MCF 10A (cell line): Measurements from ENCODE around the gene TRA2A. TPM values are rescaled to one million over a fixed set of nuclear protein-coding genes. Genes with fewer than 3 reads are reported as not detected.
"Not testable (repeated sequence)": the region's sequence is repeated elsewhere in the genome, so short reads cannot be mapped to it uniquely, and the experiment has no call there.

ENCODE experiments used
- BruUV-seq: library from RNA; stranded (reverse); fragments of 400-500 nt; replicated peaks from 2 replicates; lab custom pipeline; 2021; lab: Mats Ljungman, UMichigan
- CTCF ChIA-PET: fragments of 300-600 bp; sonication (Branson Sonifier 250); formaldehyde crosslinking; extraction: SDS; loops from one replicate; lab custom pipeline; 2021; ENCODE audit warnings: antibody characterized with exemption, inconsistent platforms; lab: Yijun Ruan, JAX
- POLR2A ChIA-PET: fragments of 300-600, 350-650 bp; sonication (Branson Sonifier 250); formaldehyde crosslinking; extraction: SDS; loops from one replicate; lab custom pipeline; 2020; ENCODE audit warnings: antibody characterized with exemption, inconsistent platforms; lab: Yijun Ruan, JAX
- DNase-seq: peaks from one replicate; pipeline ENCODE4 v3.0.0-alpha.2; 2018; ENCODE audit not compliant: unreplicated experiment
- H3K27ac Mint-ChIP-seq: one replicate; pipeline ENCODE4 v1.8.0; 2022; ENCODE audit warnings: mild to moderate bottlenecking, low read depth, mixed read lengths; ENCODE audit not compliant: unreplicated experiment
- H3K27me3 Mint-ChIP-seq: one replicate; pipeline ENCODE4 v1.8.0; 2022; ENCODE audit warnings: mixed read lengths; ENCODE audit not compliant: insufficient read depth, unreplicated experiment
- H3K36me3 Mint-ChIP-seq: one replicate; pipeline ENCODE4 v1.8.0; 2022; ENCODE audit warnings: mild to moderate bottlenecking, moderate library complexity, mixed read lengths; ENCODE audit not compliant: insufficient read depth, unreplicated experiment
- H3K4me1 Mint-ChIP-seq: one replicate; pipeline ENCODE4 v1.8.0; 2022; ENCODE audit warnings: mixed read lengths; ENCODE audit not compliant: insufficient read depth, unreplicated experiment
- H3K4me3 Mint-ChIP-seq: one replicate; pipeline ENCODE4 v1.8.0; 2022; ENCODE audit warnings: mild to moderate bottlenecking, moderate library complexity, mixed read lengths; ENCODE audit not compliant: unreplicated experiment
- H3K9me3 Mint-ChIP-seq: one replicate; pipeline ENCODE4 v1.8.0; 2022; ENCODE audit warnings: mixed read lengths; ENCODE audit not compliant: unreplicated experiment
- intact Hi-C: fragments of 100-400 bp; cut with micrococcal nuclease; formaldehyde crosslinking; loops from 2 replicates; pipeline ENCODE4 v1.14.1; 2022
- total RNA-seq: library from RNA; stranded (reverse); gene quantifications from 2 replicates; pipeline ENCODE4 v1.2.3, GENCODE V29; 2022
- TF ChIP-seq, protein P1 (sequence below): fragments of 200-600 bp; IDR thresholded peaks from one replicate; pipeline ENCODE4 v1.8.0; 2022; ENCODE audit warnings: antibody characterized with exemption, mild to moderate bottlenecking; ENCODE audit not compliant: unreplicated experiment

The TRA2A gene
- total RNA-seq, 1 experiment from 2014 or later: 113 TPM

DNA sequence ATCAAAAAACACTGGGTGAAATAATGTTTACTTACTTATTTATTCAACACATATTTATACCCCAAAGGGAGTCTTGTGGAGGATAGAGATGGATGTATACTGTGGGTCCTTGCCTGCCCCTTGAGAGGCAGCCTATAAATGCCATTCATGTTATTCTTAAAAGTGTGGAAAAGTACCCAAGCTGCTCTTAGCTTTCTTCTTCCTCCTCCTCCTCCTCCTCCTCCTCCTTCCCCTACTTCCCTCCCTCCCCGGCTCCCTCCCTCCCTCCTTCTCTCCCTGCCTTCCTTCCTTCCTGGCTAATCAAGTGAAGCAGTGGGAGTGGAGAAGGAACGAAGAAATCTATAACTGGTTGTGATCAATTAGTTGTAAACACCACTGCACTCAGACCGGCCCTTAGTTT, 40.3 kb downstream of the TRA2A start:
- ChIA-PET CTCF (no interaction called here), POLR2A (interaction anchor here (1.1 kb wide), 1 partner anchor 11 kb away, joined by 3 read pairs; no protein-coding TSS in a partner anchor)
- Mint-ChIP-seq H3K4me1 (no peaks in the 10 kb centered on the region), H3K9me3 (no peaks in the 10 kb centered on the region), H3K27ac (no peak overlapping the region), H3K4me3 (no peak overlapping the region), H3K27me3 (no peaks in the 10 kb centered on the region), H3K36me3 (no peaks in the 10 kb centered on the region)
- TF ChIP-seq, protein P1, sequence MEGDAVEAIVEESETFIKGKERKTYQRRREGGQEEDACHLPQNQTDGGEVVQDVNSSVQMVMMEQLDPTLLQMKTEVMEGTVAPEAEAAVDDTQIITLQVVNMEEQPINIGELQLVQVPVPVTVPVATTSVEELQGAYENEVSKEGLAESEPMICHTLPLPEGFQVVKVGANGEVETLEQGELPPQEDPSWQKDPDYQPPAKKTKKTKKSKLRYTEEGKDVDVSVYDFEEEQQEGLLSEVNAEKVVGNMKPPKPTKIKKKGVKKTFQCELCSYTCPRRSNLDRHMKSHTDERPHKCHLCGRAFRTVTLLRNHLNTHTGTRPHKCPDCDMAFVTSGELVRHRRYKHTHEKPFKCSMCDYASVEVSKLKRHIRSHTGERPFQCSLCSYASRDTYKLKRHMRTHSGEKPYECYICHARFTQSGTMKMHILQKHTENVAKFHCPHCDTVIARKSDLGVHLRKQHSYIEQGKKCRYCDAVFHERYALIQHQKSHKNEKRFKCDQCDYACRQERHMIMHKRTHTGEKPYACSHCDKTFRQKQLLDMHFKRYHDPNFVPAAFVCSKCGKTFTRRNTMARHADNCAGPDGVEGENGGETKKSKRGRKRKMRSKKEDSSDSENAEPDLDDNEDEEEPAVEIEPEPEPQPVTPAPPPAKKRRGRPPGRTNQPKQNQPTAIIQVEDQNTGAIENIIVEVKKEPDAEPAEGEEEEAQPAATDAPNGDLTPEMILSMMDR: no peak
- DNase-seq: no peak
- intact Hi-C loops: no loop called here
- no TSS peak for BruUV-seq

DNA sequence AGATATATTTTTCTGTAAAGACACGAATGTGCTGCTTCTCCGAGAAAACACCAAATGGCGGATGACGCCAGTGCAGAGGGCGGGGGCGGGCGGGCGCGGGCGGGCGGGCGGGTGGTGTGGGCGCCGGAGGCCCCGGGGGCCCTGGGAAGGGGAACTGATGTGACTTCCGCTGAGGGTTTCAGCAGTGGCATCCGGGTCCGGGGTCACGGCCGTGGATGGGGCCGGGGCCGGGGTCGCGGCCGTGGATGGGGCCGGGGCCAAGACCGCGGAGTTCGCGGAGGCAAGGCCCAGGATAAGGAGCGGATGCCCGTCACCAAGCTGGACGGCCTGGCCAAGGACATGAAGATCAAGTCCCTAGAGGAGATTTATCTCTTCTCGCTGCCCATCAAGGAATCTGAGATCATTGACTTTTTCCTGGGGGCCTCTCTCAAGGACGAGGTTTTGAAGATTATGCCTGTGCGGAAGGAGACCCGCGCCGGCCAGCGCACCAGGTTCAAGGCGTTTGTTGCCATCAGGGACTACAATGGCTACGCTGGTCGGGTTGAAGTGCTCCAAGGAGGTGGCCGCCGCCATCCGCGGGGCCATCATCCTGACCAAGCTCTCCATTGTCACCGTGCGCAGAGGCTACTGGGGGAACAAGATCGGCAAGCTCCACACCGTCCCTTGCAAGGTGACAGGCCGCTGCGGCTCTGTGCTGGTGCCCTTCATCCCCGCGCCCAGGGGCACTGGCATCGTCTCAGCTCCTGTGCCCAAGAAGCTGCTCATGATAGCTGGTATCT, 41.2 kb downstream of the TRA2A start:
- ChIA-PET POLR2A (interaction anchor here (0.6 to 1.2 kb wide), 4 partner anchors 12 to 143 kb away, joined by 3 read pairs; no protein-coding TSS in a partner anchor), CTCF (interaction anchor here (0.7 to 1.0 kb wide), 2 partner anchors 214 to 218 kb away, joined by 3 read pairs; no protein-coding TSS in a partner anchor)
- DNase-seq: no peak
- no TSS peak for BruUV-seq
- H3K4me1 Mint-ChIP-seq: no peaks in the 10 kb centered on the region
- no peak overlapping the region for H3K4me3 Mint-ChIP-seq
- H3K27ac Mint-ChIP-seq: no peak overlapping the region
- H3K36me3 Mint-ChIP-seq: no peaks in the 10 kb centered on the region
- H3K27me3 Mint-ChIP-seq: no peaks in the 10 kb centered on the region
- TF ChIP-seq, protein P1: no peak
- intact Hi-C loops: no loop called here
- no peaks in the 10 kb centered on the region for H3K9me3 Mint-ChIP-seq

DNA sequence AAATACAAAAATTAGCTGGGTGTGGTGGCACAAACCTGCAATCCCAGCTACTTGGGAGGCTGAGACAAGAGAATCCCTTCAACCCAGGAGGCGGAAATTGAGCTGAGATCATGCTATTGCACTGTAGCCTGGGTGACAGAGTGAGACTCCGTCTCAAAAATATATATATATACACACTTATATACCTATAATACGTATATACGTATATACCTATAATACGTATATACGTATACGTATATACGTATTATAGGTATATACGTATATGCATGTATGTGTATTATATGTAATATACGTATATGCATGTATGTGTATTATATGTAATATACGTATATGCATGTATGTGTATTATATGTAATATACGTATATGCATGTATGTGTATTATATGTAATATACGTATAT, 43.1 kb downstream of the TRA2A start:
- intact Hi-C loops, CTCF ChIA-PET, BruUV-seq, H3K4me3 Mint-ChIP-seq, H3K27me3 Mint-ChIP-seq, H3K36me3 Mint-ChIP-seq, POLR2A ChIA-PET, DNase-seq, H3K9me3 Mint-ChIP-seq, H3K27ac Mint-ChIP-seq, H3K4me1 Mint-ChIP-seq: not testable (repeated sequence)

DNA sequence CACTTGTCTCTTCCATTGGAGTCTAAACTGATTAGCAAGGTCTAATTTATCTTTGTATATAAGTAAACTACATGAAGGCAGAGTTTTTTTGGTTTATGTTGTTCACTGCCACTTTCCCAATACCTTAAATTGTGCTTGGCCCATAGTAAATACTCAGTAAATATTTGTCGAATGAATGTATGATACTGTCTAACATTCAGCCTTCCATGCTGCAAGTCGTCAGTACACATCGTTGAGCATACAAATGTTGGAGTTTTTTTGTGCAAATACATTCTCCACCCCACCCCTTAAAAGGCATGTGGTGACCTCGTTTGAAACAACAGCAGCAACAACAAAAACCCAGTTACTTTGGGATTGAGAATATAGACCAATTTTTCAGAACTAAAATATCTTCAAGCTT, 44.1 kb downstream of the TRA2A start:
- no peak overlapping the region for H3K4me3 Mint-ChIP-seq
- no peaks in the 10 kb centered on the region for H3K9me3 Mint-ChIP-seq
- H3K27me3 Mint-ChIP-seq: peaks cover 6% of the 10 kb centered on the region
- TF ChIP-seq, protein P1: no peak
- intact Hi-C loops: no loop called here
- no peaks in the 10 kb centered on the region for H3K36me3 Mint-ChIP-seq
- no peaks in the 10 kb centered on the region for H3K4me1 Mint-ChIP-seq
- no peak for DNase-seq
- POLR2A ChIA-PET: interaction anchor here (0.9 kb wide), 1 partner anchor 130 kb away, joined by 3 read pairs; no protein-coding TSS in a partner anchor
- CTCF ChIA-PET: interaction anchor here (0.9 to 1.1 kb wide), 2 partner anchors 9 to 13 kb away, joined by 3 to 4 read pairs; no protein-coding TSS in a partner anchor
- H3K27ac Mint-ChIP-seq: no peak overlapping the region
- BruUV-seq: TSS peak; percentile 35
